ENCODE data around the gene PI4KA. TPM values are rescaled to one million over a fixed set of nuclear protein-coding genes. Genes with fewer than 3 reads are reported as not detected.

PI4KA gene
- polyA plus RNA-seq, 1 donor: 82.6 TPM

- no peak for DNase-seq
Observed at GRCh38 chr22:20882855-20883254, 24.2 kb upstream of the PI4KA start.

GRCh38 chr22:20881869-20882815, 23.5 kb upstream of the PI4KA start:
- DNase-seq: no peak

- DNase-seq: no peak
Observed at GRCh38 chr22:20881231-20881630, 22.6 kb upstream of the PI4KA start.

DNA sequence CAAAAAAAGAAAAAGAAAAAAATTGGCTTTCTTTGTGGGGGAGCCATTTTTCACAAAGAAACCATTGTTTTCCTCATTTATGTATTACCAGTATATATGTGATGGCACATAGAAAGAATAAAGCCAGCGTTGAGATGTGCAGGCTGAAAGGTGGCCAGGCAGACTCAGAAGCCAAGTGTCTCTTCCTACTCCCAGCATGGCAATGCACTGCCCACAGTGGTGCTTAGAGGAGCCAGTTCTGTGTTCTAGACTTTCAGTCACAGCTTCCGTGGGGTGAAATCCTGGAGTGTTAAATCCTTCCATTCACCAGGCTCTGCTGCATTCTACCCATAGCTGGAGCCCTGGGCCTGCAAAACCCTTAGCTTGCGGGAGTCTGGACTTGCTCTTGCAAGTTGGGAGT, 19.1 kb upstream of the PI4KA start:
- no peak for DNase-seq

GRCh38 chr22:20875296-20875695, 16.7 kb upstream of the PI4KA start:
- no peak for DNase-seq

- no peak for DNase-seq
Observed at GRCh38 chr22:20873214-20873613, 14.6 kb upstream of the PI4KA start.

- DNase-seq: no peak
Observed at GRCh38 chr22:20869234-20869633, 10.6 kb upstream of the PI4KA start.

GRCh38 chr22:20868025-20868962, 9.7 kb upstream of the PI4KA start:
- DNase-seq: no peak

DNA sequence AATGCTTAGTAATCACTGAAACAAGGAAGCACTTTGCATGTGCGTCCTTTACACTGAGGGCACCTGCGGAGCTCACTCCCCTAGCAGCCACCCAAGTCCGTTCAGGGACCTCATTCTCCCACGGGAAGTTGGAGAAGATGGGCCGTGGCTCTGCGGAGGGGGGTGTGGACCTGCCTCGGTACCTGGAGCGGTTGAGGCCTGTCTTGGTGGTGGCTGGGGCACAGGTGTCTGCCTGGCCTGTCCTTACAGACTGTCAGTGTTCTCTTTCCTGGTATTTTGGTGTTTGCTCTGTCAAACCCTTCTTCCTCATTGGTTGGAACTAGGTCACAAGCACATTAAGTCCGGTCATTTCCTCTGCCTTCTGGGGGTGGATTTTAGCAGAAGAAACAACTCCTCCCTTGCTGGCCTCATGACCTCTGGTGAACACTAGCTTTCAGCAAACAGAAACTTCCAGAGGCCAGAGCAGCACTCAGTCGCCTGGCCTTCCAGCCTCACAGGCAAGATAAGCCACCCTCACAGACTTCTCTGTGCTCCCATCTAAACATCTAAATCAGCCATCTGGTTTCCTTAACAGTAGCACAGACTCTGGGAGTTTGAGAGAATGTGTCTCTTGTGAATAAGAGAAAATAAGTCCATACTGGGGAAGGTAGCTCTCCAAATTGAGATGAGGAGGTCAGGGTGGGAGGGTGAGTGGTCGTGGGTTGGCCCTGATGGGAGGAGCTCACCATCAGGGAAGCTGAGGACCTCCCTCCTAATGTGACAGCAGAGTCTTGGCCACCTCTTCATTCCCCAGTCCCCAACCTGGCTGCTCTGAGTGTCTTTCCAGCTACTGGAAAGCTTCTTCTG, 8.8 kb upstream of the PI4KA start:
- no peak for DNase-seq

DNA sequence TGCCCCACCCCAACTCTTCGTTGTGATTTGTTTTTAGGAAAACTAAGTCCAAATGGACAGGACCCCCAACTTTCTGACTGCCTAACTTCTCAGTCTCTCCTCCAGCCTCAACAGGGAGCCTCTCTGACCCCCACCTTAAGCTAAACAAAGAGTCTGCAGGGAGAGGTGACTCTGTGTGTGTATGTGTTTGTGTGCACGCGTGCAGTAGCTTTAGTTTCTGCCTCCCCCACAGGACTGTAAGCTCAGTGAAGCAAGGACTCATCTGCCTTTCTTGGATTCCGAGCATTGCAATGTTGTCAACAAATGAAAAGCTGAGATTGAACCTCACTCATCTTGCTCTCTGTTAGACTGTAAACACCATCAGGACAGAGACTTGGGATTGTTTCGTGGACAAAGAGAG, 8.1 kb upstream of the PI4KA start:
- no peak for DNase-seq

- no peak for DNase-seq
Observed at GRCh38 chr22:20865875-20866445, 7.3 kb upstream of the PI4KA start.

DNA sequence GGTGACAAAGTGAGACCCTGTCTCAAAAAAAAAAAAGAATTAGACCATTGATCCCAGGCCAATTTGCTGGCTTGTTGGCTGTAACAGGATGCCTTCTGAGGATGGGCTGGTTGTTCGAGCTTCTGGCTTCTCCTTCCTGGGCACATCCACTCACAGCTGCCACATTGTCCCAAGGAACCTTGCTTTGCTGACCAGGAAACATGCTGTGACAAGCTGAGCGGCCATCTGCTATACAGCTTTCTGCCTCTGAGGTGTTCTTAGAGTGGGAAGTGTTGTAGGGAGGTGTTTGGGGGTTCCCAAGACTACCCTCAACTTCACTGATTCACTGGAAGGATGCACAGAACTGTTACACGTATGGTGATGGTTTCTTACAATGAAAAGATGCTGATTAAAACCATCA, 6.7 kb upstream of the PI4KA start:
- DNase-seq: no peak

- DNase-seq: no peak
Observed at GRCh38 chr22:20864186-20864908, 5.7 kb upstream of the PI4KA start.

DNA sequence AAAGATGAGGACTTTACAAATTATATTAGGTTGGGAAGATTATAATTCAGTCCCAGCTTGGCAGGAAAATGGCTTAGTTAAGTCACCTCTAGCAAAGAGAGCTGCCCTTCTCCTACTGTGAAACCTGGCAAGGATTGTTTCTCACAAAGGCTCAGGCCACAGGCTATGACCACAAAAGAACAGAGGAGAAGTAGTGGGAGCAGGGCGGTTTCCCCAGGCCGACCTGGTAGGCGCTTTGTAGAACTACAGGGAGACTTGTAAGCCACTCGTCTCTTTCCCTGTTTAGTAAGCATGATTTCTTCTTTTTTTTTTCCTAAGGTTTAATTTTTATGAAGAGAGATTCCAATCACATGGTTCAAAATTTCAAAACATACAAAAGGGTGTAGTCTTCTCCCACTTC, 4.8 kb upstream of the PI4KA start:
- DNase-seq: no peak

GRCh38 chr22:20862540-20862939, 3.9 kb upstream of the PI4KA start:
- DNase-seq: no peak

- DNase-seq: no peak
Observed at GRCh38 chr22:20859615-20860014, 1.0 kb upstream of the PI4KA start.

GRCh38 chr22:20857838-20858614, 585 bp downstream of the PI4KA start:
- peak; percentile 84 for DNase-seq

DNA sequence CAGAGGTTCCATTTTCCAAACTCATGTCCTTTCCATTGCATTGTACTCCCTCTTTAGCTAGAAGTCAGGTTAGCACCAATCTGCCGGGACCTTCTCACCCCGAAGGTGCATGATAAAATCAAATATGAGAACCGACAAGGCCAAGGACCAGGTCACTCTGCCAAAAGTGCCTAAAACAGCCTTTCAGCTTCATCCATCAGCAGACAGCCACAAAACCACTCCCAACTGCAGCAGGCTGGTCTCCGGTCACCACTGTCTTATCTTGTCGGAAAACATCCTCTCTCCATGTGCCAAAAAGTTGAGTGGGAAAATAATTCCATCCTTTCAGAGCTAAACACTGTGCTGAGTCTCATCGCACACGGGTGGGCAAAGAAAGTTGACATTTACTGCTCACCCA, 1.4 kb downstream of the PI4KA start:
- no peak for DNase-seq

DNA sequence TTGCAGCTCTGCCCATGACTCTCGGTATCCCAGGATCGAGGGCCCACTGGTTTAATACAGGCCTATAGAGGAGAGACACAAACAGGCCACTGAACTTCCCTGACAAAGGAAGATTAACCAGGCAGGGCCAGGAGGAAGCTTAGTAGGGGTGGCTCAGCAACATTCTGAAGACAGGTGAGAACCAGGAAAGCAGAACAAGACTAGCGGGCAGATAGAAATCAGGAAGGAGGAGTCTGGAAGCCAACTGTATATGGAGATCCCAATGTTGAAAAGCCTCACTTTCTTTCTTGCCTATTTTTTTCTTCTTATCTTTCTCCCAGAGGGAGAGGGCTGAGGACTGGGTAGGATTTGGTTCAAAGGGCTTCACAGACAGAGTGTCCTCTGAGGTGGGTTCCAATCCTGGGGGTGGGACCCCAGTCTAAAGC, 5.4 kb downstream of the PI4KA start:
- DNase-seq: no peak

GRCh38 chr22:20852503-20852902, 6.1 kb downstream of the PI4KA start:
- DNase-seq: no peak

Measured in left kidney (tissue), 2 donors.